ENCODE measurements around the gene COPS9.

The COPS9 gene

DNA sequence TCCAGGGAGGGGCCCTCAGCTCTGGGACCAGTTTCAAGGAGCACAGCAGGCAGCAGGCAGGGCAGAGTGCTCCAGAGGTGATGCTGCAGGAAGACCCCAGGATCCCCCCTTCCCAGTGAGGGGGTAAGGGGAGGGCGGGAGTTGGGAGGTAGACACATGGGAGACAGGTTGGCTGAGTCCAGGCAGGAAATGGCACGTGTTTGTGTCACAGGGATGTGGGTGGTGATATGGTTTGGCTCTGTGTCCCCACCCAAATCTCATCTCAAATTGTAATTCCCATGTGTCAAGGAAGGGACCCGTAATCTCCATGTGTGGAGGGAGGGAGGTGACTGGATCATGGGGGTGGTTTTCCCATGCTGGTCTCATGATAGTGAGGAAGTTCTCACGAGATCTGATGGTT lies 29.6 kb upstream of the COPS9 start:
- no peak for FAIRE-seq

DNA sequence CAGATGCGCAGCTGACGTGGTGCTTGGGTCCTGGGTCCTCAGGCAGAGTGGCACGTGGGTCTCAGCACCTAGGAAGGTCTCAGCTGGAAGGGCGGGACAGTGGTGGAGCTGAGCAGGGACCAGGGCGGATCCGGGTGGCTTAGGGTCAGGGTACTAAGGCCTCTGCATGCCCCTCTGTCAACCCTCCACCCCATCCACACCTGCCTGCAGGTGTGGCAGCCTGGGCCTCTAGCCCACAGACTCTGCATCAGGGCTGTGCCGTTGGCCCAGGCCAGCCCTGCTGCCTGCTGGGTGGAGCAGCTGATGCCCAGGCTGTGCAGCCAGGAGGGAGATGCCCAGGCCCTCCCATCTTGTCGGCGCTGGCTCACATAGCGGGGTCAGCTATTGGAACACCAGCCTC lies 28.9 kb upstream of the COPS9 start:
- FAIRE-seq = no peak

GRCh38 chr2:240164586-240164985 lies 28.5 kb upstream of the COPS9 start:
- no peak for FAIRE-seq

GRCh38 chr2:240163844-240164574 lies 27.9 kb upstream of the COPS9 start:
- FAIRE-seq = no peak

DNA sequence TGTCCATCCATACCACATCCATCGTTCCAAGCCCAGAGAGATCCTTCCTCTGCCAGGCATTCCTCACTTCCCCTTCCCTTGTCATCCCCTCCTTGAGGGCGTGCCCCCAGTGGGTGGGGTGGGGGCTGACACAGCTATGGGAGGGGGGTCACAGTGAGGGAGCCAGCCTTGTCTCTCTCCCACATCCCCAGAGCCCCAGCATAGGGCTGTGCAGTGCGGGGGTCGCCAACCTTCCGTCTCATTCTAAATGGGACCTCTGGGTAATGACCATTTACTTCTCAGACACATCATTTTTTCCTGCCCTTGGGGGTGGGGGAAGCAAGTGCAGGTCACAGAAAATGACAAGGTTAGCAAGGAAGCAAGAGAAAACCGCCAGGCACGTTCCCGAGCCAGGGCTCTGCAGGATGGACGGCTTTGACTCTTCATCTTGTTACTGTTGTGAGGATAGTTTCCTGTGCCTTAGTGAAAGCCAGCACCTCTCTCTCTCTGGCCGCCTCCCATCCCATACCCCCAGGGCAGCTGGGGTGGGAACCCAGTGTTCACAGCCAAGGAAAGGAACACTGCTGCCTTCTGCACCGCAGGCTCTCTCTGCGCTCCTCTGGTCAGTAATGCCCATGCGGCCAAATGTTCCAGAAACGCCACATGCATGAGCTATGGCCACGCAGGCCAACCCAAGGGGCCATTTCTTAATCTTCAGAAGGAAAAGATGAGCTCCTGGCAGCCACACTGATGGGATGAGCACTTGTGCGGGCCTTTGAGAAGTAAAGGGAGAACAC lies 27.0 kb upstream of the COPS9 start:
- no peak for FAIRE-seq

GRCh38 chr2:240162531-240162930 lies 26.4 kb upstream of the COPS9 start:
- FAIRE-seq = no peak

GRCh38 chr2:240162032-240162431 lies 25.9 kb upstream of the COPS9 start:
- FAIRE-seq = no peak

DNA sequence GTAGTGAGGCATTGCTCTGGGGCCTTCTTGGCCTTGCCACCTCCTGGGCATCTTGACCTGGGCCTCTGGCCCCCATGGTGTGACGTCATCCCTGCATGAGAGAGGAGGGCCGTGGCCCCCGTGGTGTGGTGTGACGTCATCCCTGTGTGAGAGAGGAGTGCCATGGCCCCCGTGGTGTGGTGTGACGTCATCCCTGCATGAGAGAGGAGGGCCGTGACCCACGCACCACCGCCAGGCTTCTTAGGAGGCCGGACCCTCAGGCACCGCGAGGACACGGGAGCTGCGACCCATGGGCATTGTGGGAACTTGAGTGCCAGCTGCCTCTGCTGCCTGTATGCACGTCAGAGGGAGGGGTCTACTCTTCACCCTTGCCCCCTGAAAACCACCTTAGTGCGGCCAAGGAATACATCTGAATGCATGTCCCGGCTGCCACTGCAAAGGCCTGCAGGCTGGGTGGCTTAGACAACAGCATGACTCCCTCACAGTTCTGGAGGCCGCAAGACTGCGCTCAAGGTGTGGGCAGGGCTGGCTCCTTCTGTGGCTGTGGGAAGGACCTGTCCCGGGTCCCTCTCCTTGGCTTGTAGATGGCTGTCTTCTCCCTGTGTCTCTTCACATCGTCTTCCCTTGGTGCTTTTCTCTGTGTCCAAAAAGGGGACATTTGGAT lies 25.1 kb upstream of the COPS9 start:
- no peak for FAIRE-seq

GRCh38 chr2:240160291-240161086 lies 24.4 kb upstream of the COPS9 start:
- no peak for FAIRE-seq

- no peak for FAIRE-seq
These were observed 23.2 kb upstream of the COPS9 start for GRCh38 chr2:240159251-240159839.

GRCh38 chr2:240157147-240157470 lies 21.0 kb upstream of the COPS9 start:
- FAIRE-seq = no peak

DNA sequence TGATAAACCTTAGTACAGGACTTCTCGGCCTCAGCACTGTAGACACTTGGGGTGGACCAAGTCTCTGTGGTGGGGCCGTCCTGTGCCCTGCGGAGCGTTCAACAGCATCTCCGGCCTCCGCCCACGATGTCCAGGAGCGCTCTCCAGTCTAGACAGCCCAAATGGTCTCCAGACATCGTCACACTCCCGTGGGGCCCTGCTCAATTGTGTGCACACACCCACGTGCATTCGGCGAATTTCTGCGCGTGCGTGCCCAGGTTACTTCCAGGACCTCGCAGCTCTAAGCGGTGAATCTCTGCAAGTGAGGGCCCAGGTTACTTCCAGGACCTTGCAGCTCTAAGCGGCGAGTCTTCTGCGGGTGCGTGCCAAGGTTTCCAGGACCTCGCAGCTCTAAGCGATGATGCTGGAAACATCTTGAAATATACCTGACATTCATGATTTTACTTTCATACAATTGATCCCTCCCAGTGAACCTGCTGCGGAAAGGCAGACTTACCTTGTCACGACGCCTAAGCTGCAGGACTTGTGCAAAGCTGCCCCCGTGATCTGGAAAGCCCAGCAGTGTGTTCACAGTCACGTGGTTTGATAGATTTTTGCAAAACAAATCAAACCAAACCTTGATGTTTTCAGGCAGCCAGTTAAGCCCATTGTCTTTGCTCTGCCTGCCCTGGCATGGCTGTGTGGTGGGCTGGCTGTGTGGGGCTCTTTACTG lies 20.5 kb upstream of the COPS9 start:
- no peak for FAIRE-seq

DNA sequence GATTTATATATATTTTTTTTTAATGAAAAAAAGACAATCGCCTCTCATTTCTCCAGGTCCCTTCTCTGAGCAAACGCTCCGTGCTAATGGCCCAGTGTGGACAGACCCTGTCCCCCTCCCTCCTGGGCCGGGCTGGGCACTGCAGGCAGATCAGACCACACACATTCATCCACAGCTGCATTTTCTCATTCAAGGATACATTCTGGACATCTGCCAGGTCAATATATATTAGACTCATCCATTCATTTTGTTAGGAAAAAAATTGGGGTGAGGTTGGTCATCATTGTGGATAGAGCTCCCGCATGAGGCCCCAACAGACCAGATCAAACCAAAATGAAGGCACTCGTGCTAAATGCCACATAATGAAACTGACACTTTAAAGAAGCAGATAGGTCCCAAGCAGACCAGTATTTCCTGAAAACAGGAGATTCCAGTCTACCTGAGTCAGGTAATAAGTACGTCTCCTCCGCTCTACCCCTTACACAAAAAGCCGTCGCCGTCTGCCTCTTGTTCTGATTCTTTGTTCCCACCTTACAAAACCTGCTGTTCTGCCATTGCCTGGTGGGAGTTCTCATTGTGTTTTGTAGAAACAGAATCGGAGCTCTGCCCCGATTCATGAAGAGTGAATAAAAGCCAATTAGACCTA lies 19.8 kb upstream of the COPS9 start:
- no peak for FAIRE-seq

DNA sequence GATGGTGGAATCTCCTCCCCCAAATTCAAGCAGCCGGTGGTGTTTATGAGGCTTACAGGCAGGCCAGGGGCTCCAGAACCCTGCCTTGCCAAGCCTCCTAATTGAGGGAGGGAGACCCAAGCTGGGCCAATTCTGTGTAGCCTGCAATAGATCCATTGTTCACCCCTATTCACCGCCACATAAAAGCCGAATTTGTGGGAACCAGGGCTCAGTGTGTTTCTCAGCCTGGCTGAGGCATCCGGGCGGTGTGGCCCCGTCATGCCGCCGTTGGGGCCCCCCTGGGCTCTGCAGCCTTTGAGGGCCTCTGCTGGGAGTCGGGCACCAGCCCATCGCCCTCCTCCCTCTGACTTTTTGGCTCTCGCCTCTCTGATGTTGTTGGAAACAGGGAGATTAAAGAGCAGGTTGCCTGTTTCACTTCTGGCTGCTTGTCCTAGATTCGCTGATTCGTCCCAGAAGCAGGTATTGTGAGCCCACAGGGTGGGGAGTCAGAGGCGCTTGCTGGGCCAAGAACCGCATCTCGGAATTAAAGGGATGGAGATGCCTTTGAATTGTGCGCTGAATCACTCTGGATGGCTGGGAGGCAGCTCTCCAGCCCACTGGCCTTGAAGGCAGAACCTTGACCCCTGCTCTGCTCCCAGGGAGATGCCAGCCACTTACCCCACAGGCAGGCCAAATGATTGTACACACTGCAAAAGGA lies 19.1 kb upstream of the COPS9 start:
- FAIRE-seq = no peak

DNA sequence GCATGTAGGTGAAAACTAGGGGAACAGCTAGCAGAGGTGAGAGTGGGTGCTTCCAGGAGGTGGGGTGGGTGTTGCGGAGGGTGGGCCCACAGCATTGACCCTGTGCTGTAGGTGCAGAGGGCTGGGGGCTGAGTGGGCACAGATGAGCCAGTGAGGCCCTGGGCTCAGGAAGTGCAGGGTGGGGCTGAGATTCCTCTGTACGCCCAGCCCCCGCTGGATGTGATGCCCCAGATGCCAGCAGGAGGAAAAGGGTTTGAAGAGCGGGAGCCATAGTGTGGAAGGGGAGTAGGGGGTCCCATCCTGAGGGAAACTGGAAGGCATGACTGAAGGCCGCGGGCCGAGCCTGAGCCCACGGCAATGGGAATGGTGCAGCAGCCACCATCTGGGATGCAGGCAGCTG lies 18.5 kb upstream of the COPS9 start:
- no peak for FAIRE-seq

DNA sequence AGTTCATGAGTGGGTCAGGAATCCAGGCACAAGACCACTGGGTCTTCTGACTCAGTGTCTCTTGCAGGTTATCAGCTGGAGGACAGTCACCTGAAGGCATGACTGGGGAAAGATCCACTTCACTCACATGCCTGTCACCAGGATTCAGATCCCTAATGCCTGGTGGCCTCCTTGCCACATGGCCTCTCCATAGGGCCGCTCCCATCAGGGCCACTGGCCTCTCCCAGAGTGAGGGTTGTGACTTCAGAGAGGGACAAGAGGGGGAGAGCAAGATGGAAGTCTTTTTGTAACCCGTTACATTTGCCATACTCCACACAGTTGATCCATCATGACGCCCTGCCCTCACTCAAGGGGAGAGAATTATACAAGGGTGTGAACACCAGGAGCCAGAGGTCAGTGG lies 17.3 kb upstream of the COPS9 start:
- FAIRE-seq = no peak

GRCh38 chr2:240151477-240152031 lies 15.4 kb upstream of the COPS9 start:
- FAIRE-seq = no peak

- no peak for FAIRE-seq
These were observed 14.1 kb upstream of the COPS9 start for GRCh38 chr2:240149943-240150784.

- FAIRE-seq = no peak
These were observed 11.9 kb upstream of the COPS9 start for GRCh38 chr2:240147911-240148587.

All from colon (tissue), 2 donors.